Vagina (tissue), 2 donors: Measurements from ENCODE around the gene SPOCK2.

Experiments used
- POLR2A ChIP-seq, 2 donors: fragments of 450-650 bp; IDR thresholded peaks; one replicate each; pipeline ENCODE4 v1.6.1; 2017; ENCODE audit warnings: antibody characterized with exemption in 2 of 2, mild to moderate bottlenecking in 2 of 2, moderate library complexity in 2 of 2
- TF ChIP-seq, protein P1 (sequence below), 3 experiments: fragments of 450-650 bp in 2 of 3; fragments of 200-600 bp in 1 of 3; sonication (generic) in 1 of 3; IDR thresholded peaks; one replicate each; pipeline ENCODE4 v1.5.1; 2017 to 2019; ENCODE audit warnings: antibody characterized with exemption in 3 of 3, mild to moderate bottlenecking in 2 of 3, moderate library complexity in 2 of 3

DNA sequence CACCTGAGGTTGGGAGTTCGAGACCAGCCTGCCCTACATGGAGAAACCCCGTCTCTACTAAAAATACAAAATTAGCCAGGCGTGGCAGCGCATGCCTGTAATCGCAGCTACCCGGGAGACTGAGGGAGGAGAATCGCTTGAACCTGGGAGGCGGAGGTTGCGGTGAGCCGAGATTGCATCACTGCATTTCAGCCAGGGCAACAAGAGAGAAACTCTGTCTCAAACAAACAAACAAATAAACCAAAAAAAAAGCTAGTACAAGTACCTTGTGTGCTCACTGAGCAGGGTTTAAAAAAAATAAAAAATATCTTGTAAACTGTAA lies 11.2 kb upstream of the SPOCK2 start:
- TF ChIP-seq POLR2A (IDR thresholded peaks at IDR 0.05) = no peak
- TF ChIP-seq, protein P1, sequence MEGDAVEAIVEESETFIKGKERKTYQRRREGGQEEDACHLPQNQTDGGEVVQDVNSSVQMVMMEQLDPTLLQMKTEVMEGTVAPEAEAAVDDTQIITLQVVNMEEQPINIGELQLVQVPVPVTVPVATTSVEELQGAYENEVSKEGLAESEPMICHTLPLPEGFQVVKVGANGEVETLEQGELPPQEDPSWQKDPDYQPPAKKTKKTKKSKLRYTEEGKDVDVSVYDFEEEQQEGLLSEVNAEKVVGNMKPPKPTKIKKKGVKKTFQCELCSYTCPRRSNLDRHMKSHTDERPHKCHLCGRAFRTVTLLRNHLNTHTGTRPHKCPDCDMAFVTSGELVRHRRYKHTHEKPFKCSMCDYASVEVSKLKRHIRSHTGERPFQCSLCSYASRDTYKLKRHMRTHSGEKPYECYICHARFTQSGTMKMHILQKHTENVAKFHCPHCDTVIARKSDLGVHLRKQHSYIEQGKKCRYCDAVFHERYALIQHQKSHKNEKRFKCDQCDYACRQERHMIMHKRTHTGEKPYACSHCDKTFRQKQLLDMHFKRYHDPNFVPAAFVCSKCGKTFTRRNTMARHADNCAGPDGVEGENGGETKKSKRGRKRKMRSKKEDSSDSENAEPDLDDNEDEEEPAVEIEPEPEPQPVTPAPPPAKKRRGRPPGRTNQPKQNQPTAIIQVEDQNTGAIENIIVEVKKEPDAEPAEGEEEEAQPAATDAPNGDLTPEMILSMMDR (IDR thresholded peaks at IDR 0.05) = no peak
